Muscle layer of duodenum (tissue), 2 donors: Measurements from ENCODE around the gene ECD.
"Not testable (repeated sequence)": the region's sequence is repeated elsewhere in the genome, so short reads cannot be mapped to it uniquely, and the experiment has no call there.

Experiments
- H3K27ac ChIP-seq: one replicate; pipeline ENCODE4 v1.7.0; 2013; ENCODE audit warnings: mild to moderate bottlenecking, low read length
- H3K27me3 ChIP-seq: one replicate; pipeline ENCODE4 v1.7.0; 2013; ENCODE audit warnings: low read depth, mild to moderate bottlenecking, control low read depth, low read length
- H3K36me3 ChIP-seq, 2 donors: one replicate each; pipeline ENCODE4 v1.7.0; 2013; ENCODE audit warnings: low read length in 2 of 2, control low read depth in 1 of 2, mild to moderate bottlenecking in 1 of 2; ENCODE audit not compliant: insufficient read depth in 2 of 2, control insufficient read depth in 1 of 2
- H3K4me1 ChIP-seq, 2 donors: one replicate each; pipeline ENCODE4 v1.7.0; 2013; ENCODE audit warnings: low read length in 2 of 2, mild to moderate bottlenecking in 2 of 2, control low read depth in 1 of 2, moderate library complexity in 1 of 2; ENCODE audit not compliant: insufficient read depth in 2 of 2, control insufficient read depth in 1 of 2
- H3K4me3 ChIP-seq, 2 donors: one replicate each; pipeline ENCODE4 v1.7.0; 2013; ENCODE audit warnings: low read length in 2 of 2, low read depth in 1 of 2, mild to moderate bottlenecking in 1 of 2
- H3K9me3 ChIP-seq, 2 donors: one replicate each; pipeline ENCODE4 v1.7.0; 2013; ENCODE audit warnings: low read length in 2 of 2, control low read depth in 1 of 2, mild to moderate bottlenecking in 1 of 2; ENCODE audit not compliant: control insufficient read depth in 1 of 2
- donor health status: healthy.

The ECD gene

DNA sequence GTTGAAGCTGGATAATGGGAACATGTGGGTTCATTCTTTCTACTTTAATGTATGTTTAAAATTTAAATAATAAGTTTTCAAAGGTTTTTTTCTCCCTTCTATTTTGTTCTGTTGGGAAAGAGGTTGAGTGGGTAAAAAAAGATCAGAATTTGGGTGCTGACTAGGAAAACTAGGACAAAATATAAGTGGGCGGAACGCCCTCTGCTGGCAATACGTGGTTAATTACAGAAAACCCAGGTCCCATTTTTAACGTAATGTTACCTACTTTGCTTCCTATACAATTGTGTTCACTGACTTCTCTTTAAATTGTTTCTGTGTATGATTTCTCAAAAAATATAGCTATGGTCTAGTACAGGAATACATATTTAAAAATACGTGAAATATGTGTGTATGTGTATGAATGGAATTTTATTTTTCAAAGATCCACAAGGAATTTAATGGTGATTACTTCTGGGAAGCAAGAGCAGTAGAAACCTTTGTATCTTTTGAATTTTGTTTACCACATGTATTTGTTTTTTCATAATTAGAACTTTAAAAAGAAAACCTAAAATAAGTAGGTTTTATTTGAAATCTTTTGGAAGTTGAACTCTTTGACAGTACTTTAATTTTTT lies 8.7 kb downstream of the ECD start:
- H3K4me1 ChIP-seq: peaks cover 0 to 7% of the 10 kb centered on the region in 2 donors
- no peaks in the 10 kb centered on the region for H3K27me3 ChIP-seq
- H3K27ac ChIP-seq: no peak overlapping the region
- peaks cover 33 to 34% of the 10 kb centered on the region in 2 donors for H3K36me3 ChIP-seq
- H3K4me3 ChIP-seq: no peak overlapping the region
- no peaks in the 10 kb centered on the region for H3K9me3 ChIP-seq

DNA sequence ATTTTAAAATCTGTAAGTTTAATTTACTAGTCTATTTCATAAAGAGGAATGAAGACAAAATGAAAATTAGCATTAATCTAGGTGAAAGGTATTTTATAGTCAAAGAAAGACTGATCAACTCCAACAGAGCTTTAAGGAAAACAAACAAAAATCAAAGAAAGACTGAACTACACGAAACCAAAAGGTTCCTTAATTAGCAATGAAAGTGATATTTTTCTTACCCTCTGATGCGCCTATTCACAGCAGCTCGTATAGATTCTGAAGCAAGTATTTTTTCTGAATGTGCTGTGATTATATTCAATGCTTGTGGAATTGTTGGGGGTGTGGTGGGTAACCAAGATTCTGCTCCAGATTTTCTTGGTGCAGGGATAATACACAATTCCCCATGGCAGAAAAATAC lies 11.8 kb downstream of the ECD start:
- Histone ChIP-seq H3K4me3 (no peak overlapping the region), H3K9me3 (no peaks in the 10 kb centered on the region), H3K27me3 (no peaks in the 10 kb centered on the region), H3K27ac (no peak overlapping the region), H3K4me1 (no peaks in the 10 kb centered on the region), H3K36me3 (peaks cover 26 to 47% of the 10 kb centered on the region in 2 donors)

DNA sequence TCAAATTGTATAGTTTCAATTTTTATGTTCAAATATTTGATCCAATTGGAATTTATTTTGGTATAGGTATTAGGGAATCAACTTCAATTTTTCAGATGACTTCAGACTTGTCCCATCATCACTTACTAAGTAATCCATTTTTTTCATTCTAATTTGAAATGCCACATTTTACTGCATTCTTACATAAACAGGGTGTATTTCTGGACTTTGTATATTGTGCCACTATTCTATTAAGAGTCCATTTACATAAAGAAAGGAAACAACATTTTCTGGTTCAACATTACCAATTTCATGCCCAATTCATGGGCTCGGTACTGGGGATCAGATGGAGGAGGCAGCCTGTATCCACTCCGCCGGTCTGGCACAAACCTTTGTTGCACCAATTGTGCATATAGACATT lies 15.8 kb downstream of the ECD start:
- Histone ChIP-seq H3K4me1 (no peaks in the 10 kb centered on the region), H3K9me3 (no peaks in the 10 kb centered on the region), H3K27ac (no peak overlapping the region), H3K4me3 (no peak overlapping the region), H3K36me3 (peaks cover 38 to 60% of the 10 kb centered on the region in 2 donors), H3K27me3 (no peaks in the 10 kb centered on the region)

DNA sequence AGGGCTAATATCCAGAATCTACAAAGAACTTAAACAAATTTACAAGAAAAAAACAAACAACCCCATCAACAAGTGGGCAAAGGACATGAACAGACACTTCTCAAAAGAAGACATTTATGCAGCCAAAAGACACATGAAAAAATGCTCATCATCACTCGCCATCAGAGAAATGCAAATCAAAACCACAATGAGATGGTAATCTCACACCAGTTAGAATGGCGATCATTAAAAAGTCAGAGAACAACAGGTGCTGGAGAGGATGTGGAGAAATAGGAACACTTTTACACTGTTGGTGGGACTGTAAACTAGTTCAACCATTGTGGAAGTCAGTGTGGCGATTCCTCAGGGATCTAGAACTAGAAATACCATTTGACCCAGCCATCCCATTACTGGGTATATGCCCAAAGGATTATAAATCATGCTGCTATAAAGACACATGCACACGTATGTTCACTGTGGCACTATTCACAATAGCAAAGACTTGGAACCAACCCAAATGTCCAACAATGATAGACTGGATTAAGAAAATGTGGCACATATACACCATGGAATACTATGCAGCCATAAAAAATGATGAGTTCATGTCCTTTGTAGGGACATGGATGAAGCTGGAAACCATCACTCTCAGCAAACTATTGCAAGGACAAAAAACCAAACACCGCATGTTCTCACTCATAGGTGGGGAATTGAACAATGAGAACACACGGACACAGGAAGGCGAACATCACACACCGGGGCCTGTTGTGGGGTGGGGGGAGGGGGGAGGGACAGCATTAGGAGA lies 17.0 kb downstream of the ECD start:
- H3K9me3 ChIP-seq, H3K27me3 ChIP-seq, H3K4me3 ChIP-seq, H3K27ac ChIP-seq, H3K4me1 ChIP-seq: not testable (repeated sequence)
- H3K36me3 ChIP-seq: peaks cover 38 to 62% of the 10 kb centered on the region in 2 donors

DNA sequence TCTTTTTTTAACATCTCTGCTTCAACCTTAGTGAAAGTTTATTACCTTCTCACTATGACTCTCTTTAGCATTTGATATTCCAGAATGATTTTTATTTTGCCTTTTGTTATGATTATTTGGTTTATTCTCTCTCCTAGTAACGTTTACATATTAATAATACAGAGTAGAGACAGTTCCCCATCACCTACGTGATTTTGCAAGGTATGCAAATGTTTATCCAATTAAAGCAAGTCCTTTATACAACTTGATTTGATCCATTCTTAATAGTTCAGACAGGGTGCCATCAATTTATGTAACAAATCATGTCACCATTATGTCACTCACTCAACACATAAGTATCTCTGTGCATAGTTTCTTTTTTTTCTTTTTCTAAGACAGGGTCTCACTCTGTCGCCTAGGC lies 26.2 kb downstream of the ECD start:
- Histone ChIP-seq H3K9me3 (no peaks in the 10 kb centered on the region), H3K27ac (no peak overlapping the region), H3K4me1 (no peaks in the 10 kb centered on the region), H3K4me3 (no peak overlapping the region), H3K36me3 (peaks cover 35 to 66% of the 10 kb centered on the region in 2 donors), H3K27me3 (no peaks in the 10 kb centered on the region)

DNA sequence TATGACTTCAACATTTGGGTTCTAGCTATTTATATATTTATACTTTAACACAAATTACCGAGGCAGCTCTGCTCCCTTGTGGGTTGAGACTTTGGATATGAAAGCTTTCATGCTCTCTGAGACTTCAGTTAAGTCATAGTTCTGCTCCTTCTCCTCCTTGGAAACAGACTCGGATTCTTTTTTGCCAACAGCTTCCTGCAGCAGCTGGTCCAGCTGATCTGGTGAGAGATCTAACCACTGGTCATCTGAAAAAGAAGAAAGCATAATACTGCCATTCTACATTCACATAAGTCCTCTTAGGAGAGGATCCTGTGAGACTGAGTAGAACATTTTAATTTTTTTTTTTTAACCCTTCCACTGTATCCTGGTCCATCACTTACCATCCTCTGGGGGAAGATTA lies 28.6 kb downstream of the ECD start:
- Histone ChIP-seq H3K27me3 (no peaks in the 10 kb centered on the region), H3K36me3 (peaks cover 47 to 72% of the 10 kb centered on the region in 2 donors), H3K4me1 (no peaks in the 10 kb centered on the region), H3K9me3 (no peaks in the 10 kb centered on the region), H3K27ac (no peak overlapping the region), H3K4me3 (no peak overlapping the region)

DNA sequence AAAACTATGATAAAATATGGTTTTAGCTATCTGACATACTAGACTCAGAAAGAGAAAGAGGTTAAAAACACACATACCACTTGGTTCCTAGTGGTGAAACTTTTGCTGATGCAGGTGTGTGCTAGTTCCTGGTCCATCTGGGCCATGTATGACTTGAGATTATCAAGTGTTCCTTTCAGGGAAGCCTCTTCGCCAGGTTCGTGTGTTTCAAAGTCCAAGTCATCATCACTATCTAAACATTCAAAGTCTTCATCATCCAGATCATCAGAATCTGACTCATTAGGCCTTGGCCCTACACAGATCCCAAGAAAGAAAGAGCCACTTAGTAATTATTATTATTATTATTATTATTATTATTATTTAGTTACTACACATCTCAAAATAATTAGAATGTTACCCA lies 31.2 kb downstream of the ECD start:
- Histone ChIP-seq H3K27ac (no peak overlapping the region), H3K36me3 (peaks cover 52 to 73% of the 10 kb centered on the region in 2 donors)

DNA sequence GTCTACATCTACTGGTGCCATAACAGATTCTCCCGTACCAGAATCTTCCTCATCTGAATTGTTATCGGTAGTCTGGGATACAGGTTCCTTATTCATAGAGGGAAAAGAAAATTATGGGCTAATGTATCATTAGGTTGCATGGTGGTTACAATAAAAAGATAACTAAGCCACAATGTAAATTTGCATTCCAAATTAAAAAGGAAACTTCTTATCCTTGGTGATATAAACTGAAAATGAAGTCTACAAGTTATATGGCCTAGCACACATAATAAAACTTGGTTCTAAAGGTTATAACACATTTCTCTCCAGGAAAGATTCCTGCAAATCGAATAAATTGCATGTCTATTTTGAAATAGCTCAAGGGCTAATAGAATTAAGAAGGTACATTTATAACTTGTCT lies 33.1 kb downstream of the ECD start:
- Histone ChIP-seq H3K27ac (no peak overlapping the region), H3K36me3 (peaks cover 58 to 74% of the 10 kb centered on the region in 2 donors), H3K9me3 (no peaks in the 10 kb centered on the region)

More for the DNA sequence above, 31.2 kb downstream of the ECD start:
- no peaks in the 10 kb centered on the region for H3K27me3 ChIP-seq
- no peaks in the 10 kb centered on the region for H3K4me1 ChIP-seq
- no peaks in the 10 kb centered on the region for H3K9me3 ChIP-seq
- H3K4me3 ChIP-seq: no peak overlapping the region

DNA sequence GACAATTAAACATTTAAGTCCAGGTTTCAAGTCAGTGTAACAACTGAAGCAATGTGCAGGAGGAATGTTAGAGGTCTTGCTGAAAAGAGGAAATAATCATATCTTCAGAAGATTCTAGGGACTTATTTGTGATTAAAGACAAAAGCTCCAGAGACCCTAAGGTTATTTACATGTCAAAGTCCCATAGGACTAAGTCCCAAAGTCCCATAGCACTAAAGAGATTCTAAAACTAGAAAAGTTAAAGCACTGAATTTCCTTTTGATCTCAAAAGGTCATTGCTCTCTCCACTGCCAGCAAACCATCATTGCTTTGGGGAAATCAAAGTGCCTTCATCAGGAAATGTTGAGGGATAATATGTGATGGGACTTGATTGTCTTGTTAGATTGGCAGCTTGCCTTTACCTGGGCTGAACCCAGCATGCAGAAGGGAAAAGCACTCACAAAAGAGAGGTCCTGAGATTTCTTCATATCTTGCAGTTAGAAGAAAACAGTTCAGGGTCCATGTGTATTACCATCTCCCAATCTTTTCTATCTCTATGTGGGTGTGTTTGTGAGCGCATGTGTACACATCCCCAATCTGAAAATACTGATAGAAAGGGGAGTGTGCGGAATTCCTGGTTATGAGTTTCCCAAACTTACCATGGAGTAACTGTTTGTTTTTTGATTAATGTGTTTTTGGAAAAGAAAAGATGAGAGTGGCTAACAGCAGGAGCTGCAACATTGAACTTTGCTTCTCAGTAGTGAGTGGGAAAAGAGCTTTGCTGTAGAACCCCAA lies 35.7 kb downstream of the ECD start:
- H3K4me1 ChIP-seq: no peaks in the 10 kb centered on the region
- H3K36me3 ChIP-seq: peaks cover 54 to 69% of the 10 kb centered on the region in 2 donors
- no peak overlapping the region for H3K4me3 ChIP-seq
- H3K9me3 ChIP-seq: no peaks in the 10 kb centered on the region
- no peaks in the 10 kb centered on the region for H3K27me3 ChIP-seq
- no peak overlapping the region for H3K27ac ChIP-seq

More for the DNA sequence above, 33.1 kb downstream of the ECD start:
- Histone ChIP-seq H3K27me3 (no peaks in the 10 kb centered on the region), H3K4me1 (no peaks in the 10 kb centered on the region), H3K4me3 (no peak overlapping the region)

DNA sequence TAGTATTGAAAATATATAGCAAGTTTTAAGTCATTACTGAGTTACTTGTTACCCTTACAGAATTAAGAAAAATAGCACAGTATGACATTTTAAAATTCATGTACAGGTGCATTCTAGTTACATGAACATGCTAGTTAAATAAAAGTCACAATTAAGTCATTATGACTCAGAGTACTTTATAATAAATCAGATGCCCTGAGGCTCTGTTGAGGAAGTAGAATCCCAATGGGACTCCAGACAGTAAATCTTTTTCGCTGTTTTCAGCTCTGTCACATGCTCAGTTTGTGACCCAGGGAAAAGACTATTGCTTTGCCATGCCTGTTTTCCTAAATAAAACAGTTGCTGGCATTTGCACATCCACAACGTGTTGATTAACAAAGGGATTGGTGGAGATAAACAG lies 36.5 kb downstream of the ECD start:
- Histone ChIP-seq H3K9me3 (no peaks in the 10 kb centered on the region), H3K4me3 (no peak overlapping the region), H3K36me3 (peaks cover 50 to 72% of the 10 kb centered on the region in 2 donors), H3K27me3 (no peaks in the 10 kb centered on the region), H3K27ac (no peak overlapping the region), H3K4me1 (no peaks in the 10 kb centered on the region)

DNA sequence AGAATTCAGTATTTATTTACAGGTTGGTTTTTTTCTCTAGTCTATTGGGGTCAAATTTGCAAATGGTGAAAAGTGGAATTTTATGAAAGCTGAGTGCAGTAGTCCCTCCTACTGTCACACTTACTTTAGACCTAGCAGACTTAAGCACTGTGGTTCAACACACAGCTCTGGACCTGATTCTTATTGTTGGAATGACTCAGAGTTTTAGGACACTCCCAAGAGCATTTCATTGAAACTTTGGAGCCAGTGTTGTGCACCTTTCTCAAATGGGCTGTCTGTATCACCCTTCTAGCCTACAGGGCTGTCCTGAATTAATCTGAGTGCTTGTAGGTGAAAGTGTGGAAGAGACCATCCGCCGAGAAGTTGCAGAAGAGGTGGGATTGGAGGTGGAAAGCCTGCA lies 41.5 kb downstream of the ECD start:
- no peaks in the 10 kb centered on the region for H3K27me3 ChIP-seq
- no peak overlapping the region for H3K27ac ChIP-seq
- H3K4me1 ChIP-seq: no peaks in the 10 kb centered on the region
- H3K9me3 ChIP-seq: no peaks in the 10 kb centered on the region
- no peak overlapping the region for H3K4me3 ChIP-seq
- H3K36me3 ChIP-seq: peaks cover 33 to 52% of the 10 kb centered on the region in 2 donors
